Measurements from ENCODE around the gene CCDC28B.
"Not testable (repeated sequence)": the region's sequence is repeated elsewhere in the genome, so short reads cannot be mapped to it uniquely, and the experiment has no call there.

The CCDC28B gene

GRCh38 chr1:32200226-32201010 lies at the start of gene CCDC28B:
CCDC28B (plus strand) TSS chr1:32200595; CDS start chr1:32201936, 1,341 bp downstream.
- H3K4me1 ChIP-seq (ENCODE audit: control insufficient read depth, low read depth, low read length), result peaks cover 30% of the 10 kb centered on the region
- H3K9me3 ChIP-seq (ENCODE audit: control insufficient read depth, low read depth, low read length), result no peaks in the 10 kb centered on the region
- H3K27ac ChIP-seq (ENCODE audit: low read length), result peak within 1 kb of the TSS; percentile 63
- peaks cover 28% of the 10 kb centered on the region for H3K36me3 ChIP-seq (ENCODE audit: control insufficient read depth, low read depth, low read length)
- H3K9ac ChIP-seq (ENCODE audit: low read length), result peak within 1 kb of the TSS; percentile 58
- H3K27me3 ChIP-seq (ENCODE audit: control insufficient read depth, insufficient read depth, low read length), result peaks cover 12% of the 10 kb centered on the region
- peak within 1 kb of the TSS; percentile 74 for H3K4me3 ChIP-seq (ENCODE audit: low read length)

DNA sequence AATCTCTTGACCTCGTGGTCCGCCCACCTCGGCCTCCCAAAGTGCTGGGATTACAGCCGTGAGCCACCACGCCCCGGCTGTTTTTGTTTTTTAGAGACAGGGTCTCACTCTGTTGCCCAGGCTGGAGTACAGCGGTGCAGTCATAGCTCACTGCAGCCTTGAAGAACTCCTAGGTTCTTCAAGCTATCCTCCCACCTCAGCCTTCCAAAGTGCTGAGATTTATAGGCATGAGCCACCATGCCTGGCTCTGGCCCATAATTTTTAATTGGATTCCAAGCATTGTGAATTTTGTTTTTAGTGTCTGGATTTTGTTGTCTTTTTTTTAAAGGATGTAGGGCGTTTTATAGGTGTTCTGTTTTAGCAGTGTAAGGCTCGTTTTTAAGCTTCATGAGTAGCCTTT lies 49.5 kb upstream of the CCDC28B start:
- Histone ChIP-seq H3K4me1 (ENCODE audit: control insufficient read depth, low read depth, low read length) (no peaks in the 10 kb centered on the region), H3K9ac (ENCODE audit: low read length) (no peak overlapping the region), H3K9me3 (ENCODE audit: control insufficient read depth, low read depth, low read length) (no peaks in the 10 kb centered on the region), H3K27ac (ENCODE audit: low read length) (no peak overlapping the region), H3K36me3 (ENCODE audit: control insufficient read depth, low read depth, low read length) (peaks cover under 1% of the 10 kb centered on the region), H3K27me3 (ENCODE audit: control insufficient read depth, insufficient read depth, low read length) (no peaks in the 10 kb centered on the region), H3K4me3 (ENCODE audit: low read length) (no peak overlapping the region)

- Histone ChIP-seq H3K4me3 (ENCODE audit: low read length) (no peak overlapping the region), H3K27me3 (ENCODE audit: control insufficient read depth, insufficient read depth, low read length) (no peaks in the 10 kb centered on the region), H3K4me1 (ENCODE audit: control insufficient read depth, low read depth, low read length) (no peaks in the 10 kb centered on the region), H3K9ac (ENCODE audit: low read length) (no peak overlapping the region), H3K27ac (ENCODE audit: low read length) (no peak overlapping the region), H3K36me3 (ENCODE audit: control insufficient read depth, low read depth, low read length) (peaks cover 6% of the 10 kb centered on the region), H3K9me3 (ENCODE audit: control insufficient read depth, low read depth, low read length) (no peaks in the 10 kb centered on the region)
Observed at GRCh38 chr1:32151319-32151787, 49.0 kb upstream of the CCDC28B start.

GRCh38 chr1:32159189-32159588 lies 41.2 kb upstream of the CCDC28B start:
- Histone ChIP-seq H3K4me3 (ENCODE audit: low read length) (no peak overlapping the region), H3K9ac (ENCODE audit: low read length) (no peak overlapping the region), H3K4me1 (ENCODE audit: control insufficient read depth, low read depth, low read length) (no peaks in the 10 kb centered on the region), H3K9me3 (ENCODE audit: control insufficient read depth, low read depth, low read length) (no peaks in the 10 kb centered on the region), H3K27ac (ENCODE audit: low read length) (no peak overlapping the region), H3K27me3 (ENCODE audit: control insufficient read depth, insufficient read depth, low read length) (no peaks in the 10 kb centered on the region), H3K36me3 (ENCODE audit: control insufficient read depth, low read depth, low read length) (peaks cover 70% of the 10 kb centered on the region)

DNA sequence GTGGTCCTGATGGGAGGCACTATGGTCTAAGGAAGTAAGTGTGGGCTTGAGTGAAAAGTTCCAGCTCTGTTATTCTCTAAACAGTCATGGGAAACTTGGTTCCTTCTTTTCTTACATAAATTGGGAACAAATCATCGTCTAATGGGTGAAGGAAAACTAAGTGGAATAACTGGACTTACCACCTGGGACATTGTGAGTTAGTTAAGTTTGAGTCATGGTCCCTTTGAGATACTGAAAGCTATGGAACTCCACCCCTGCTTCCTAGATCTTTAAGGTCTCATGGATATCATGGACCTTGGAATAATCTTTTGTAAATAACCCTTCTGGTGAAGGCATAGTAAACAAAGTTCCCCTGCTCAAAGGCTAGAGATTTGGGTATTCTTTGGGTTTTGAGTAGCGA lies 37.0 kb upstream of the CCDC28B start:
- Histone ChIP-seq H3K27ac (ENCODE audit: low read length) (no peak overlapping the region), H3K36me3 (ENCODE audit: control insufficient read depth, low read depth, low read length) (peaks cover 59% of the 10 kb centered on the region)

DNA sequence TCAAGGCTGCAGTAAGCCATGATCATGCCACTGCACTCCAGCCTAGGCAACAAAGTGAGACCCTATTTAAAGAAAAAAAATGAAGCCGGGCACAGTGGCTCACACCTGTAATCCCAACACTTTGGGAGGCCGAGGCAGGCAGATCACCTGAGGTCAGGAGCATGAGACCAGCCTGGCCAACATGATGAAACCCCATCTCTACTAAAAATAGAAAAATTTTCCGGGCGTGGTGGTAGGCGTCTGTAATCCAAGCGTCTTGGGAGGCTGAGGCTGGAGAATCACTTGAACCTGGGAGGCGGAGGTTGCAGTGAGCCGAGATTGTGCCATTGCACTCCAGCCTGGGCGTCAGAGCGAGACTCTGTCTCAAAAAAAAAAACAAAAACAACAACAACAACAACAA lies 34.8 kb upstream of the CCDC28B start:
- not testable (repeated sequence) for H3K4me3 ChIP-seq (ENCODE audit: low read length); H3K4me1 ChIP-seq (ENCODE audit: control insufficient read depth, low read depth, low read length); H3K27me3 ChIP-seq (ENCODE audit: control insufficient read depth, insufficient read depth, low read length); H3K27ac ChIP-seq (ENCODE audit: low read length); H3K9me3 ChIP-seq (ENCODE audit: control insufficient read depth, low read depth, low read length); H3K9ac ChIP-seq (ENCODE audit: low read length)
- H3K36me3 ChIP-seq (ENCODE audit: control insufficient read depth, low read depth, low read length), result peaks cover 58% of the 10 kb centered on the region

More for the DNA sequence above, 37.0 kb upstream of the CCDC28B start:
- H3K4me1 ChIP-seq (ENCODE audit: control insufficient read depth, low read depth, low read length), result no peaks in the 10 kb centered on the region
- H3K9me3 ChIP-seq (ENCODE audit: control insufficient read depth, low read depth, low read length), result no peaks in the 10 kb centered on the region
- H3K27me3 ChIP-seq (ENCODE audit: control insufficient read depth, insufficient read depth, low read length), result no peaks in the 10 kb centered on the region
- H3K9ac ChIP-seq (ENCODE audit: low read length), result no peak overlapping the region
- no peak overlapping the region for H3K4me3 ChIP-seq (ENCODE audit: low read length)

GRCh38 chr1:32170991-32171390 lies 29.4 kb upstream of the CCDC28B start:
- Histone ChIP-seq H3K36me3 (ENCODE audit: control insufficient read depth, low read depth, low read length) (peaks cover 52% of the 10 kb centered on the region), H3K4me3 (ENCODE audit: low read length) (no peak overlapping the region), H3K4me1 (ENCODE audit: control insufficient read depth, low read depth, low read length) (no peaks in the 10 kb centered on the region)

DNA sequence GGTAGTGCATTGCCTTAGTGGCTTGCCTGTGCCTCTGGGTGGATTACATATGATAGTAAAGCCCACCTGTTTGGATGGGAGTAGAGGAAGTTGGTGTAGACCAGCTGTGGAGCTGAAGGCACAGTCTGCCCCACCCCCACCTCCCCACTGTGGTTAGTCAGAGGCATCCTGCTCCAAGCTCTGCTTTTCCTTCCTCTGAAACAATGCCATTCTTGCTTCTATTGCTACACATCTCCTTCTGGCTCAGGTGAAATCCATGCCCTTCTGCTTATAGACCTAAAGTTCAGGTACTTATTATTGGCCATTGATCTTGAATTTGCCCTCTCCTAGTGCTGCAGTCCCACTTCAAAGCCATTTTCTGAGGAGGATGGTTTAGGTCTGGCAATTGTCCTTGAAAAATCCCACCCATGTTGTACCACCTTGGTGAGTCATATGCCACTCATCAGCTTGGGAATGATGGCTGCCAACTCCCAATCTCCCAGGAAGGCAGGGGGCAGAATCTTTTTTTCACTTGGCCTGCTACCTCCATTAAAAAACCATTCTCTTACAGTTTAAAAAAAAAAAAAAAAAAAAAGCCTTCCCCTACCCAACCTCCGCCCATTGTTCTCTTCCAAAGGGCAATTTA lies 27.7 kb upstream of the CCDC28B start:
- no peaks in the 10 kb centered on the region for H3K27me3 ChIP-seq (ENCODE audit: control insufficient read depth, insufficient read depth, low read length)
- H3K27ac ChIP-seq (ENCODE audit: low read length), result no peak overlapping the region
- peaks cover 42% of the 10 kb centered on the region for H3K36me3 ChIP-seq (ENCODE audit: control insufficient read depth, low read depth, low read length)
- H3K4me1 ChIP-seq (ENCODE audit: control insufficient read depth, low read depth, low read length), result no peaks in the 10 kb centered on the region
- no peak overlapping the region for H3K4me3 ChIP-seq (ENCODE audit: low read length)
- no peaks in the 10 kb centered on the region for H3K9me3 ChIP-seq (ENCODE audit: control insufficient read depth, low read depth, low read length)
- H3K9ac ChIP-seq (ENCODE audit: low read length), result no peak overlapping the region

More at GRCh38 chr1:32170991-32171390, 29.4 kb upstream of the CCDC28B start:
- H3K9me3 ChIP-seq (ENCODE audit: control insufficient read depth, low read depth, low read length), result no peaks in the 10 kb centered on the region
- no peak overlapping the region for H3K9ac ChIP-seq (ENCODE audit: low read length)
- no peaks in the 10 kb centered on the region for H3K27me3 ChIP-seq (ENCODE audit: control insufficient read depth, insufficient read depth, low read length)
- no peak overlapping the region for H3K27ac ChIP-seq (ENCODE audit: low read length)

- Histone ChIP-seq H3K4me3 (ENCODE audit: low read length) (peak overlapping the region; percentile 93), H3K27ac (ENCODE audit: low read length) (no peak overlapping the region), H3K27me3 (ENCODE audit: control insufficient read depth, insufficient read depth, low read length) (no peaks in the 10 kb centered on the region), H3K9me3 (ENCODE audit: control insufficient read depth, low read depth, low read length) (no peaks in the 10 kb centered on the region), H3K36me3 (ENCODE audit: control insufficient read depth, low read depth, low read length) (peaks cover 19% of the 10 kb centered on the region), H3K4me1 (ENCODE audit: control insufficient read depth, low read depth, low read length) (peaks cover 15% of the 10 kb centered on the region), H3K9ac (ENCODE audit: low read length) (peak overlapping the region; percentile 4)
Observed at GRCh38 chr1:32178380-32179192, 21.8 kb upstream of the CCDC28B start.

DNA sequence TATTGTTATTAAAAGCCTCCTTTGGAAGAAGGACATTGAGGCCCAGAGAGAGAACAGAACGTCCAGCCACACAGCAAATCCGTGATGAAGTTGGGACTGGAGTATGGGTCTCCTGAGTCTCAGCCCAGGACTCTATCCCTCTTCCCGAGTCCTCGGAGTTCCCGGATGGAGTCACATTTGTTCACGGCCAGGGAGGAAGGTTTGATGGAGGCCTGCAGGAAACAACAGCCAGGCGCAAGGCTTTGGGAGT lies 21.3 kb upstream of the CCDC28B start:
- H3K4me3 ChIP-seq (ENCODE audit: low read length), result peak overlapping the region; percentile 93
- H3K9me3 ChIP-seq (ENCODE audit: control insufficient read depth, low read depth, low read length), result no peaks in the 10 kb centered on the region
- no peaks in the 10 kb centered on the region for H3K27me3 ChIP-seq (ENCODE audit: control insufficient read depth, insufficient read depth, low read length)
- peaks cover 23% of the 10 kb centered on the region for H3K36me3 ChIP-seq (ENCODE audit: control insufficient read depth, low read depth, low read length)
- peak overlapping the region; percentile 4 for H3K9ac ChIP-seq (ENCODE audit: low read length)
- H3K4me1 ChIP-seq (ENCODE audit: control insufficient read depth, low read depth, low read length), result peaks cover 15% of the 10 kb centered on the region
- H3K27ac ChIP-seq (ENCODE audit: low read length), result peak overlapping the region; percentile 2

GRCh38 chr1:32179443-32180185 lies 20.8 kb upstream of the CCDC28B start, which contains the start of gene TXLNA:
TXLNA (plus strand) TSS chr1:32179675; CDS start chr1:32180346, 671 bp downstream.
- Histone ChIP-seq H3K27ac (ENCODE audit: low read length) (peak within 1 kb of the TSS; percentile 52), H3K4me1 (ENCODE audit: control insufficient read depth, low read depth, low read length) (peaks cover 15% of the 10 kb centered on the region), H3K27me3 (ENCODE audit: control insufficient read depth, insufficient read depth, low read length) (no peaks in the 10 kb centered on the region)

More at GRCh38 chr1:32179443-32180185, 20.8 kb upstream of the CCDC28B start, which contains the start of gene TXLNA:
- Histone ChIP-seq H3K36me3 (ENCODE audit: control insufficient read depth, low read depth, low read length) (peaks cover 28% of the 10 kb centered on the region), H3K9me3 (ENCODE audit: control insufficient read depth, low read depth, low read length) (no peaks in the 10 kb centered on the region), H3K4me3 (ENCODE audit: low read length) (peak within 1 kb of the TSS; percentile 93), H3K9ac (ENCODE audit: low read length) (peak within 1 kb of the TSS; percentile 88)

Measured in iPS-18a (cell line).